UCSD-AML1 (cell line): ENCODE data around the gene CARD10.

Experiments
- DNase-seq: peaks from one replicate; lab custom pipeline; 2025; ENCODE audit not compliant: unreplicated experiment; lab: John Stamatoyannopoulos, UW

Gene CARD10

DNA sequence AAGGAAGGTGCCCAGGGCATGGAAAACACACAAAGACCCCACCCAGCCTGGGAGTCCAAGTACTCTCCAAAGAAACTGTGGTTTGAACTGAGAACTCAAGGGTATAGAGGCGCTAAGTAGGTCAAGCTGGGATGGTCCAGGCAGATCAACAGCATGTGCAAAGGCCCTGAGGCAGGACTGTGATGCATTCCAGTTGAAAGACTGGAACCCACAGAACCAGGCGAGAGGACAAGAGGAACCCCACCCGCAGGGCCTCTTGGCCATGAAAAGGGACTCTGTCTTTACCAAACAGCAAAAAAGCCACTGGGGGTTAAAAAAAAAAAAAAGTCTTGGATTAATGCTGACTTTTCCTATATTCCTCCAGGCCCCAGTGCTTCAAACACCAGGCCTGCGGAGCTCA is 14.3 kb downstream of the CARD10 start:
- no peak for DNase-seq

DNA sequence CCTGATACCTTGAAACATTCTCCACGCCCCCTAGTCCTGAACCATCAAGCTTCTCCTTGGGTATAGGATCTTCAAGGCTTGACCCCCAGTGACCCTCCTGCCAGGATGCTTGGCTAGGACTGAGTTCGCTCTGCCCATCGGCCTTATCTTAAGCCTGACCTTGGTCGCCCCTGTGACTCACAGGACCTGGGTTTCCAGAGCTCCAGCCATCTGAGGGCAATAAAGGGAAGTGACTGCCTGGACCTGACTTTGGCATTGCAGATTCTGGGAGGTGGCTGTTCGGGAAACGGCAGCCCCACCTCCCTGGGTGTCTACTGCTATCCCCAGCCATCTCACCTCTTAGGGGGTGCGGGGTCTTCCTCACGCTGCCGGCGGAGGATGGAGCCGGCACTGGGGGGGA is 15.4 kb downstream of the CARD10 start:
- DNase-seq, result peak; percentile 24

DNA sequence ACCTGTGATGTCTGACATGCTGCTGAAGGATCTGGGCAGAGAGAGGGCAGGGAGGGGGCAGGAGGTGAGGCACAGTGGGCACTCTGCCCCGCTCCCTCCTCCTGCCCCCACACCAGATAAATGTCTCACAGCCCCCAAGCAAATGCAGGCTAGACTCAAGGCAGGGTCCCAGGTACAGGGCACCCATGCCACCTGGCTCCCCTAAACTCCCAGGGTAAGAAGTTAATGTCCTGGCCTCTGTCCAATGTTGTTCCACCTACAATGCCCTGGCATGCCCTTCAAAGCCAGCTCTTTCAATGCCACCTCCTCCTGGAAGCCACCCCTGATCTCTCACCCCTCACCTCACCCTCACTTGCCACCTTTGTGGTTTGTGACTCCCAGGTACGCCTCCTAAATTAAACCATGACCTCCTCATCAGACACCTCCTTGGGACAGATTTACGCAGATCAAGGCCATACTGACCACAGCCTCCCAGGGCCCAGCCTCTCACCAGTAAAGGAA is 16.0 kb downstream of the CARD10 start:
- DNase-seq, result no peak

DNA sequence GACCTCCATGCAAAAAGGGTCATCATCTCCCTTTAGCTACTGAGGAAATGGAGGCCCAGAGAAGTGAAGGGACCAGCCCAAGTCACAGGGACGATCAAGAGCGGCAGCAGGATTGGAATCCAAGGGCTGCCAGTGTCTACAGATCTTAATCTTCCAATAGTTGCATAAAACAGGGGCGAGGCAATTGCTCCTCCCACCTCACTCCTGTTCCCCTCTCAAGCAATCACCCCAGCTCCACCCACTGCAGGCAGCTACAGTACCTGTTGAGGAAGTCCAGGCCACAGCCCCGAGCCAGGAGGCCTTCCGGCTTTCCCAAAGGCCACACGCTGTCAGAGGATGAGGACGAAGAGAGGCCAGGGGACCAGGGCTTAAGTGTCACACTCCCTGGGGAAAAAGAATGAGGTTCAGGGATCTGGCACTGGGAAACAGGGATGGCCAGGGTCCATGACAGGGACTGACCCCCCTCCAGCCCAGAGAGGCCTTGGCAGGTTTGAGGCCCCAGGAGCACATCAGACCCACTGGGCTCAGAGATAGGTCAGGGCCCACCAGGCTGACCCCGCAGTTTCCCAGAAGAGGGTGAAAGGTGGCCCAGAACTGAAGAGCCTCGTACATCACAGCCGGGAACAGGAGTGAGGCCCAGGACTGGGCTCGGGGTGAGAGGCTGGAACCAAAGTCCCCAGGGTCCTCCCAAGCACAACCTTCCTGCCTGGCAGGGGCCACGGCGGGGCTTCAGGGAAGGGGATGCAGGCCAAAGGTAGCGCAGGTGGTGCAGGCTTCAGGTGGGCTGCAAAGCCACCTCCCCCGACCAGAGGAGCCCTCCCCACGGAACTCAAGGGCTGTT is 16.7 kb downstream of the CARD10 start:
- DNase-seq, result peak; percentile 43

DNA sequence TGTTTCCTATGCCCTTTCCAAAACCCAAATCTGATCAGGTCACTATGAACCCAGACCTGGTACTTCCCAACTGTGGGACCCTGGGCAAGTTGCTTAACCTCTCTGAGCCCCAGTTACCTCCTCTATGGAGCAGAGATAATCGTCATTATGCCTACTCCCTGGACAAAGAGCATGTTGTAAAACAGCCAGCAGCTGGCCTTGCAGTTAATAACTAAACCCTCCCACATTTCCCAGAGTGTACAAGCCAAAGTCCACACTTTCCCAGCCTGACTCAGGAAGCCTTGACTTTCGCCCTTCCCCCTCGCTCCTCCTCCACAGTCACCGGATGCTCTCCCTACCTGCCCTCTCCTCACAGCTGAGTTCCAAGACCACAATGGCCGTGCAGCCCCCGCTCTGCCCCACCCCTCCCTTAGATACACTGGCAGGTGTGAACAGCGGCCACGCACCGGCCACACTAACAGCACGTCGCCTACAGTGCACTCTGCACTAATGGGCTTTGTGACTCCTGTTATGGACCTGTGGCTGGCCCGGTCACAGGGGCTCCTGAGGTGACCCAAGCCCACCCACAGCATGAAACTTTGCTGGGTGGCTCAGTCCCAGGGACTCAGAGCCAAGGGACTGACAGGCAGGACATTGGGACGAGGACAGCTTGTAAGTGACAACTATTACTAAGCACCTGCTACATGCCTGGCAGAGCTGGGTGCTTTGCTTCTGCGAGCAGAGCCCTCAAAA is 17.4 kb downstream of the CARD10 start:
- DNase-seq, result no peak

DNA sequence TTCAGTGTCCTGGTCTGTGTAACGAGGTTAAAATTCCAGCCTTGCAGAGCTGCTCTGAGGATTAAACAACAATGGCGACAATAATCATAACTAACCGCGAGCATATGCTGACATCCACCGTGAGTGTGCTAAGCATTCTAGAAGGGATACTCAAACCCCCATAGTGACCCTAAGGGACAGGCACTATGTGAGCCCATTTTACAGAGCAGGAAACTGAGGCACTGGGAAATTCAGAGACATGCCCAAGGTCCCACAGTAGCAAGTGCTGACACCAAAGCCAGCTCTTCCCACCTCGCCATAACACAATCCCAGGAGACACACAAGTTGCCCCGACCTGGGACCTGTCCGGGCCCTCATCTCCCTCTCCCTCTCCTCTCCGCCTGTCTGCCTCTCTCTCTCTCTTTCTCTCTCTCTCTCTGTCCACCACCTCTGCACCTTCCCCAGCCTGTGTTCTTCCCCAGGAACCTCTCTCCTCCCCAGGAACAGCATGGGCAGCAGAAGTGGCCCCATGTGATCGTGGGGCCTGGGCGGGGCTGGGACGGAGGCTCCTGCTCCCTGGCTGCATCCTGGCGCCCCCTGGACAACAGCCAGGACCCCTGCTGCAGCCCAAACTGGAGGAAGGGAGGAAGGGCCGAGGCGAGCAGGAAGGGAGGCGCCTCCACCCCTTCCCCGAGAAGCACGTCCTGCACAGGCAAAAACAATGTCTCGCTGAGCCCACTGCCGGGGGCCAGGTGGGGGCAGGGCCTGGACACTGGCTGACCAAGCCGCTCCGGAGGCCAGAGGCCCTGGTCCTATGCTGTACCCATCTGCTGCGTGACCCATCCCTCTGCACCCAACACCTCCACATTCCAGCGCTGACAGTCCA is 18.2 kb downstream of the CARD10 start:
- DNase-seq, result no peak

DNA sequence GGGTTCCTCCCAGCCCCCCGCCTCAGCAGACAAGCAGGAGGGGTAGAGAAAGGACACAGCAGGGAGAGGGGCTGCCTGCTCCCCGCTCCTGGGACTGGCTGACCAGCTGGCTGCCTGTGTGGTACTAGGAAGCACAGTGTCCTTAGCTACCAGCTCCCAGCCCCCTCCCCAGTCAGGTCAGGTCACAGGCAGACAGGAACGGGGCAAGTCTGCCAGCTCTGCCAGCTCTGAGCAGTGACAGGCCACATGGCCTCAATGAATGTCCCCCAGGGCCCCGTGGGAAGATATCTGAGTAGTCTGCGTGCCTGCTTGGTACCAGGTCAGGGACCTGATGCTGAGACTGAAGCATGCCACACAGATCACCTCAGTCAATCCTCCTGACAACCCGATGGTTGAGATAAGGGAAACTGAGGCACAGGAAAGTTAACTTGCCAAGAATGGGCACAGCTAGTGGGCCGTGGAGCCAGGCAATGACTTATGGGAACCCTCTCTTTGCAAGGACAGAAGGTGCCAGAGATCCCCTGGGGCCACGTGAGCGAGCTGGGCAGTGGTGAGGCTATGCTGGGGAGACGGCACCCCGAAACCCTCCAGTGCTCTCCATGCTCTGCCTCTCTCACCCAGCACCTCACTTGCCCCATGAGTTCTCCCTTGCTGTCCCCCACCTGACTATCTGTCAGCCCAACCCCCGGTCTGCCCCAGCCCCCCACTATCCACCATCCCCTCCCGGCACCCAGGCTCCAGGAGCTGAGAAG is 19.2 kb downstream of the CARD10 start:
- DNase-seq, result no peak

DNA sequence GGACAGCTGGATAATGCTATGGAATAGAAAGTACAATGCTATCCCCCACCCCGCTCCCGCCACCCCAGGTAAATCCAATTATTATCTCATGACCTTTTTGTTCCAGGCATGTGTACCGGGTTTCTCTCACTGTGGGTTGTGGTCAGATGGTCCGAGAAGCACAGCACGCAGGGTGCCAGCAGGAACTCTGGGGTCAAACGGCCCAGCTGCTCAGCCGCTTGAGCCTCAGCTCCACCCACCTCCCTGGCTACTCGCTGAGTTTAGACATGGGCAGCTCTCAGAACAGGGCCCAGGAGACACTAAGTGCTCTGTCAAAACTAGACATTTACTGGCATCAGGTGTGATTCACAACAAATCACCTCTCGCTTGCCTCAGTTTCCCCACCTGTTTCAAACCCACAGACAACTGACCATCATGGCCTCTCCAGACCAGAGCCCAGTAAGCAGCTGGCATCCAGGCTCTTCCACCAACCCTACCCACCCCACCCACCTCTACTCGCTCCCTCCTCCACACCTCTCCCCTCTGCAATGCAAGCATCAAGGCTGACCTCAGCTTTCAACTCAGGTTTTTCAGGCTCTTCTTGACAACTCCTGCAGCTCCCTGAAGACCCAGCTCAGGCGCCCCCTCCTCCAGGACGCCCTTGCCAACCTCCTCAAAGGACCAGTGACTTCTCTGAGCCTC is 20.0 kb downstream of the CARD10 start:
- DNase-seq, result no peak

DNA sequence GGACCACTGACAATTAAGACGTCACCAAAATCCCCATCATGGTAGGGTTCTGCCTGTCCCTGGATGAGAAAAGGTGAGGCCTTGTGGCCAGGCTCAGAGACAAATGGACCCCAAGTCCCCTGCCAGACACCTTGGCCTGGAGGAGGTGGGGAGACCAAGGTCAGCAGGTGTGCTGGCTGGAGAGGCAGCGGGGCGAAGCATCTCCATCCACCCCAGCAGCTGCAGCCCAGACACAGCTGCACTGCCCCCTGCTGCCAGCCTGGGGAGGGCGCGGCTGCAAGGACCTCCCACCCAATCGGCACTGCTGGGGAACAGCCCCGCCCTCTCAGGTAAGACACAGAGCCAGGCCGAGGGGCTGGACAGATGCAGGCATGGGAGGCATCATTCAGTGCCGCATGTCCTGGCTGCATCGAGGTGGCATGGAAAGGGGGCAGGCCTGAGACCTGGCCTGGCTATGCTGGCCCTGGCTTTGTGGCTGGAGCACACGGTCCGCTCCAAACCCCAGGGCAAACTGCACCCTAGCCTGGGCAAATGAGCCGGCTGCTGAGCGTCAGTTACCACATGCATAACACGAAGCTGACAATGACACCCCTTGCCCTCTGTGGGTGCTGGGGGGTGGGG is 20.8 kb downstream of the CARD10 start:
- DNase-seq, result peak; percentile 69

DNA sequence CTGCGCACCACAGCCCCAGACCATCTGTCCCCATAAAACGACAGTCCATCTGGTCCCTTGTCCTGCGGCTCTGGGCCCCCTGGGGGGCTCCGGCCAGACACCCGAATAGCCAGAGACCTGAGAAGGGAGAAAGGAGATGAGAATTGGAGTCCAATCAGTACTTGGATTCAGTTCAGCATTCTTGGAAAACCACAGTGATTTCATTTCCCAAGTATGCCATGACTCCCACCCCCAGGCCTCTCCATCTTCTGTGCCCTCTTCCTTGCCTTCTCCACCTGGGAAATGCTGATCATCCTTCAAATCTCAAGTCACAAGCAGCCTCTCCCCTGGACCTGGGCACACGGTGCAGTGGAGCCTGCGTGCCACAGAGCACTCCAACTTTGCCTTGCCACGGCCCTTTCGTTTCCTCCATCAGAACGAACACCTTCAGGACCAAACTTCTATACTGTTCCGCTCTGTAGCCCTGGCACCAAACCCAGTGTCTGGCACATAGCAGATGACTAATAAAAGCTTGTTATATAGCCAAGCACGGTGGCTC is 22.1 kb downstream of the CARD10 start:
- DNase-seq, result no peak

DNA sequence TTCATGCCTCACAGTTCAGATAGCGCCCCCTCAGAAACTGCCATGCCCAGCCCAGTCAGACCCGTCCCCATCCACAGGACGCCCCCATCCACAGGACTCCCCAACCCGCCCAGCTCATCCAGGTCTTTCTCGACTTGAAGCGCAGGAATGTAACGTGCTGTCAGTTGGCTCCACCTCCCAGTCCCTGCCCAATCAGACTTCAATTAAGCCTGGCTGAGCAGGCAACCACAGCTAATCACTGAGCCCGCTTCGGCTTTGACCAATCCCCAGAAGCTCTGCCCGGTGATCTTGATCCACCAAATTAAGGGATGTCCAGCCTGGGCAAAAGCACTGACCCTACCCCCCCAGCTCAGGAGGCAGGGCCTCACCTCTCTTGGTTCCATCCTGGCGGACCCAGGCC is 22.6 kb downstream of the CARD10 start:
- DNase-seq, result no peak

DNA sequence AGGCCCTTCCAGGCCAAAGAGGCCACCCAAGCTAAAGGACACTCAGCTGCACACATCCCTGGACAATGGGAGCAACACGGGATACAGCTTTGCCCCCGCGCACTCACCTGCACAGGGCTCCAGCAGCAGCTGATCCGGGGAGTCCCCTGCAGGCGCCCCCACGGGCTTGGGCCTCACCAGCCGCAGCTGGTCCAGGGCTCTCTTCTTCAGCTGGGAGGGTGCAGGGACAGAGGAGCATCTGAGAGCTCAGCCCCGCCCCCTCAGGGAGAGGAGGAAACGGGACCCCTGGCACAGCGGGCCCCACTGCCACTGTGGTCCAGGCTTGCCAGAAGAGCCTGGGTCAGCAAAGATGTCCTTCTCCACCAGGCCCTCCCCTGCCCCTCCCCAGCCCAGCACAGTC is 25.2 kb downstream of the CARD10 start:
- DNase-seq, result no peak

DNA sequence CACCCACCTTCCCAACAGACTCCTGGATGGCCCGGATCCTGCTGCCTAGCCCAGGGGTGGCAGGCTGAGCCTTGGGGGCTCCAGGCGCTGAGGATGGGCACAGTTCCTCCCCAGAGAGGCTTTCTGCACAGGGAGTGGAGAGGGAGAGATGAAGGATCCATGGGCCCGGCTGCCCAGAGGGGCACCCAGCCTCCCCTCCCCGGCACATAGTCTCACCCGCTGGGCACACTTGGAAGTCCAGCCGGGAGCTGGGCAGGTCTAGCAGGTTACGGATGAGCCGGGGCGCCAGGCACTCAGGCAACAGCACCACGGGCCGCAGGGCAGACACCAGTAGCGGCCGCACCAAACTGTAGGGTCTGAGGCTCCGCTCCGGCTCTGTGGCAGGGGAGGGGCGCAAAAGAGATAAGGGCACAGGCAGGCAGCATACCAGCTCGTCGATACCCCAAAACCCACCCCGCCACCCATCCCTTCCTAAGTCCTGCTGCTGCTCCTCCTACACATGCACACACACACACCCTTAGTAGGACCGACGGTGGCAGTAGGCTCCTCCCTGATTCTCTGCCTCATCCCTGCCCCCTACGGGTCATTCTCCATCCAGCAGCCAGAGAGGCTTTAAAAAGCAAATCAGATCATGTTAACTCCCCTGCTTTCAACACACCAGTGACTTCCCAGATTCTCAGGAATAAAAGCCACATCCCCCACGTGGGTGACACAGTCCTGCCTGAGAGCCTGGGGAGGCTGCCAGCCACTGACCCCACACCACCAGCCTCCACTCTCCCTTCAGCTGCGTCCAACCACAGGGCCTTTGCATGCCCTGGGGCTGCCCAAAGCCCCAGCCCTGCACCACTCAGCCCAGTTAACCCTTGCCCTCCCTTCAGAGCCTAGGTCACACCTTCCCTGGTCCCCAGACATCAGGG is 26.5 kb downstream of the CARD10 start:
- DNase-seq, result peak; percentile 53

DNA sequence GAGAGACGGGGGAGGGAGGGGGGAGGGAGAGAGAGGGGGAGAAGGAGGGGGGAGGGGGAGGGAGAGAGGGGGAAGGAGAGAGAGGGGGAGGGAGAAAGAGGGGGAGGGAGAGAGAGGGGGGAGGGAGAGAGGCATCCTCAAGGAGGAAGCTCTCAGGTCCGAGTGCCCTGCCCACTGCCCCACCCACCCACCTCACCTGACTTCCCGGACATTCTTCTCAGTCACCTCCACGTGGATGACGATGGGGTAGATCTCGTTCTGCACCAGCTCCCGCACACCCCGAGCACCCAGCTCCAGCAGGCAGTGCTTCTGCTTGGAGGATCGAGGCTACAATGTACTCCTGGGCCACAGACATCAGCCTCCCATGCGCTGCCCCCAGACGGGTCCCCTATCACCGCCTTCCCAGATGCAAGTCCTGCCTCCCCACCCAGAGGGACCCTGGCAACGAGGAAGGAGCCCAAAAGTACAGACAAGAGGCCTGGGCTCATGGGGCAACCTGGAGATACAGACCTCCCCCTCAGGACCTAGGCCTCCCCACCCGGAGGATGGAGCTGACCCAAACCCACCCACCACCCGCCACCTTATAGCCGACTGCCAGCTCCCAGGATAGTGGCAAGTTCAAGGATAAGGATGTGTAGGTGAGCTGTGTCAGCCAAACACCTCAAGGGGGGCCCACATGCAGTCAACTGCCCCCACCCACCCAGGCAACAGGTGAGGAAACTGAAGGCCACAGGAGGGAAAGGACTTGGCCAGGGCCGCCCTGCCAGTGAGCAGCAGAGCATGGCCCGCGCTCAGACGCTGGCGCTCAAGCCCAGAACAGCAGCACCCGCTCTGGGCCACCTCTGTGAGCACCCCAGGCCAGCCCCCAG is 27.4 kb downstream of the CARD10 start:
- DNase-seq, result no peak

DNA sequence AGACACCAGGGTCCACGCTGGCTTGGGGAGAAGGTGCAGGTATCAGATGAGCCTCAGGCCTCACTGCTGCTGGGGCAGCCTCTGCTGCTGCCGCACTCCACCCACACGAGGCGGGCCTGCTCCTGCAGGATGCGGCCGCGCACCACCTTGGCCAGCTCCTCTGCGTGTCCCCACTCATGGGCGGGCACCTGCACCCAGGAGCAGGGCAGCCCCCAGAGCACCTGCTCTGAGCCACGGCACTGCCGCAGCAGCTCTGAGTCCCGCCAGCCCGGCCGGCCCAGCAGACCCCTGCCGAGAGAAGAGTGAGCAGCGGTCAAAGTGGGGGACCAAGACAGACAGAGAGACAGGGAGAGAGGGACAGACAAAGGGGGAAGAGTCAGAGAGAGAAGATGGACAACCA is 28.1 kb downstream of the CARD10 start:
- no peak for DNase-seq

DNA sequence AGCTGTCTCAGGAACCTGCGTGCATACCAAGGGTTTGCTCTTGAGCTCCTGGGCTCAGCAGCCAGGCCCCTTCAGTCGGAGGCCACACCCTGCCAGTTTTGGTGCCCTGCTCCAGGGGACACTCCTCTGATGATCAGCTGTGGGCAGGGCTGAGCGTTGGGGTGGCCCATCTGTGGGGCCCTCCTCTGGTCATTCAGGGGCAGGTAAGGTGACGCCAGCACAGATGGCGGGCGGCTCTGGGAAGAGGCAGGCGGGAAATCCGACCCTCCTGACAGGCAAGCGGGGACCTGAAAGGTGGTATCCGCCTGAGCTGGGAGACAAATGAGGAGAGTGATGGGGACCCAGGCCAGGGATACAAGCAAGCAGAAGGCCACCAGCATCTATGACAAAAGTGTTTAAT is 29.2 kb downstream of the CARD10 start:
- DNase-seq, result no peak
